HepG2 (cell line): ENCODE measurements around the gene SHOX. TPM values are rescaled to one million over a fixed set of nuclear protein-coding genes. Genes with fewer than 3 reads are reported as not detected.

Source experiments
- ATAC-seq: fragments of 200-7000 bp; cut with Tn5 transposase; 3 replicates; pipeline ENCODE4 v1.9.1; 2020; ENCODE audit warnings: mild to moderate bottlenecking, moderate library complexity
- BruUV-seq: library from RNA; stranded (reverse); fragments of 400-500 nt; replicated peaks from 2 replicates; lab custom pipeline; 2021; lab: Mats Ljungman, UMichigan
- CTCF ChIA-PET: fragments of 300-600 bp; formaldehyde crosslinking; extraction: SDS; loops from one replicate; lab custom pipeline; 2021; ENCODE audit warnings: low total read pairs, inconsistent platforms, low intra/inter-chr PET ratio; lab: Yijun Ruan, JAX
- POLR2A ChIA-PET: fragments of 350-600 bp; sonication (Branson Sonifier 250); formaldehyde crosslinking; loops from one replicate; lab custom pipeline; 2020; ENCODE audit warnings: antibody characterized with exemption, inconsistent platforms; lab: Yijun Ruan, JAX
- DNase-seq: peaks from one replicate; pipeline ENCODE4 v3.0.0-alpha.2; 2015; ENCODE audit warnings: low spot score
- FAIRE-seq: peaks from 3 replicates; lab custom pipeline; 2011; peaks lifted over from hg19 to GRCh38; lab: Jason Lieb, UNC
- H2AFZ ChIP-seq: one replicate; pipeline ENCODE4 v1.6.1; 2011; ENCODE audit warnings: low read length, inconsistent platforms
- H3K27ac ChIP-seq: fragments of 300-600 bp; 3 replicates; pipeline ENCODE4 v1.8.0; 2011; ENCODE audit warnings: mixed run types, mild to moderate bottlenecking, mixed read lengths, low read length, inconsistent platforms; ENCODE audit not compliant: insufficient read depth; ENCODE audit errors: extremely low read length
- H3K27me3 ChIP-seq, 2 experiments: fragments of 200-600 bp in 1 of 2; 2 replicates in 1 of 2; 3 replicates in 1 of 2; pipeline versions ENCODE4 v1.6.0 to v1.8.0; 2011; ENCODE audit warnings: low read length in 2 of 2, mild to moderate bottlenecking in 2 of 2, moderate library complexity in 2 of 2, inconsistent platforms in 1 of 2; ENCODE audit not compliant: insufficient read depth in 2 of 2, control insufficient read depth in 1 of 2
- H3K36me3 ChIP-seq, 2 experiments: fragments of 200-600 bp in 1 of 2; replicated peaks in 1 of 2; 2 replicates in 1 of 2; 3 replicates in 1 of 2; pipeline versions ENCODE4 v1.5.1 to v1.8.0; 2011; ENCODE audit warnings: low read length in 2 of 2, inconsistent platforms in 1 of 2; ENCODE audit not compliant: insufficient read depth in 2 of 2, control insufficient read depth in 1 of 2
- H3K4me1 ChIP-seq: 2 replicates; pipeline ENCODE4 v1.5.1; 2012; ENCODE audit warnings: low read length, inconsistent platforms; ENCODE audit not compliant: insufficient read depth
- H3K4me2 ChIP-seq: 2 replicates; pipeline ENCODE4 v1.6.0; 2011; ENCODE audit warnings: low read depth, low read length, inconsistent platforms
- H3K4me3 ChIP-seq, 3 experiments: fragments of 200-600 bp in 1 of 3; sonication (generic), shearing (Covaris generic) in 1 of 3; replicated peaks in 1 of 3; 2 replicates each; pipeline ENCODE4 v1.5.1; 2011 to 2016; ENCODE audit warnings: low read length in 3 of 3, inconsistent platforms in 2 of 3, low read depth in 2 of 3, mild to moderate bottlenecking in 2 of 3, control low read depth in 1 of 3, mixed read lengths in 1 of 3; ENCODE audit not compliant: insufficient read depth in 1 of 3
- H3K79me2 ChIP-seq: one replicate; pipeline ENCODE4 v1.6.1; 2011; ENCODE audit warnings: low read length, inconsistent platforms; ENCODE audit not compliant: insufficient read depth
- H3K9ac ChIP-seq: 2 replicates; pipeline ENCODE4 v1.6.0; 2011; ENCODE audit warnings: mild to moderate bottlenecking, low read depth, low read length, inconsistent platforms; ENCODE audit not compliant: insufficient read depth
- H3K9me3 ChIP-seq: 2 replicates; pipeline ENCODE4 v1.5.1; 2012; ENCODE audit warnings: mild to moderate bottlenecking, low read length
- H4K20me1 ChIP-seq: 2 replicates; pipeline ENCODE4 v1.6.0; 2011; ENCODE audit warnings: inconsistent platforms, mild to moderate bottlenecking, low read length, moderate library complexity; ENCODE audit not compliant: insufficient read depth
- HIVEP1 ChIP-seq: sonication (generic); formaldehyde crosslinking; IDR thresholded peaks from 2 replicates; pipeline ENCODE4 v1.4.0; 2020; ENCODE audit warnings: mild to moderate bottlenecking, missing genetic modification reagents
- KAT2B ChIP-seq: fragments of 150-350 bp; IDR thresholded peaks from 2 replicates; pipeline ENCODE4 v1.6.1; 2014; ENCODE audit warnings: low read depth, low read length, borderline replicate concordance
- MXD4 ChIP-seq: IDR thresholded peaks from 2 replicates; pipeline ENCODE4 v1.6.1; 2016; ENCODE audit warnings: mild to moderate bottlenecking, missing biosample characterization, missing genetic modification reagents
- MXI1 ChIP-seq: IDR thresholded peaks from 3 replicates; pipeline ENCODE4 v1.6.1; 2012; ENCODE audit warnings: low read depth, low read length, inconsistent platforms, borderline replicate concordance
- MYNN ChIP-seq: sonication (generic); formaldehyde crosslinking; IDR thresholded peaks from 2 replicates; pipeline ENCODE4 v1.4.0; 2020; ENCODE audit warnings: mild to moderate bottlenecking, low read depth, missing genetic modification reagents
- NCOR1 ChIP-seq: fragments of 200-600 bp; sonication (generic); IDR thresholded peaks from 2 replicates; pipeline ENCODE4 v1.7.0; 2017; ENCODE audit warnings: antibody characterized with exemption, low read length, borderline replicate concordance
- NR1H2 ChIP-seq: sonication (generic); formaldehyde crosslinking; IDR thresholded peaks from 2 replicates; pipeline ENCODE4 v1.8.1; 2022; ENCODE audit warnings: low read depth, missing genetic modification reagents, borderline replicate concordance
- POGZ ChIP-seq: sonication (generic); formaldehyde crosslinking; IDR thresholded peaks from 2 replicates; pipeline ENCODE4 v1.4.0; 2020; ENCODE audit warnings: mild to moderate bottlenecking, missing genetic modification reagents
- SRF ChIP-seq: IDR thresholded peaks from 2 replicates; pipeline ENCODE4 v1.6.1; 2011; ENCODE audit warnings: mild to moderate bottlenecking, low read depth, low read length, moderate library complexity
- STAG1 ChIP-seq: sonication (generic); formaldehyde crosslinking; IDR thresholded peaks from 2 replicates; pipeline ENCODE4 v1.4.0; 2020; ENCODE audit warnings: missing genetic modification reagents
- ZBTB20 ChIP-seq: sonication (generic); formaldehyde crosslinking; IDR thresholded peaks from 2 replicates; pipeline ENCODE4 v1.8.1; 2023; ENCODE audit warnings: missing genetic modification reagents, low read depth, mild to moderate bottlenecking, borderline replicate concordance
- ZNF33A ChIP-seq: sonication (generic); formaldehyde crosslinking; IDR thresholded peaks from 2 replicates; pipeline ENCODE4 v1.5.1; 2020; ENCODE audit warnings: missing genetic modification reagents, mild to moderate bottlenecking, moderate library complexity, borderline replicate concordance
- ZNF605 ChIP-seq: sonication (generic); formaldehyde crosslinking; IDR thresholded peaks from 2 replicates; pipeline ENCODE4 v1.8.0; 2022; ENCODE audit warnings: mild to moderate bottlenecking, missing genetic modification reagents
- ZNF619 ChIP-seq: sonication (generic); formaldehyde crosslinking; IDR thresholded peaks from 2 replicates; pipeline ENCODE4 v1.4.0; 2020; ENCODE audit warnings: mild to moderate bottlenecking, missing genetic modification reagents
- ZNF703 ChIP-seq: sonication (generic); formaldehyde crosslinking; IDR thresholded peaks from 2 replicates; pipeline ENCODE4 v1.5.1; 2020; ENCODE audit warnings: missing genetic modification reagents, mild to moderate bottlenecking, moderate library complexity, borderline replicate concordance
- ZNF737 ChIP-seq: sonication (generic); formaldehyde crosslinking; IDR thresholded peaks from 2 replicates; pipeline ENCODE4 v1.5.0; 2020; ENCODE audit warnings: missing genetic modification reagents, mild to moderate bottlenecking, borderline replicate concordance
- ZNF780A ChIP-seq: sonication (generic); formaldehyde crosslinking; IDR thresholded peaks from 2 replicates; pipeline ENCODE4 v1.8.0; 2022; ENCODE audit warnings: mild to moderate bottlenecking, missing genetic modification reagents, moderate library complexity
- ZNF883 ChIP-seq: sonication (generic); formaldehyde crosslinking; IDR thresholded peaks from 2 replicates; pipeline ENCODE4 v1.5.1; 2020; ENCODE audit warnings: mild to moderate bottlenecking, missing genetic modification reagents; ENCODE audit errors: not compliant biosample characterization
- WGBS: methylation state at CpG from one replicate; pipeline ENCODE4 v1.1.6; 2017; ENCODE audit warnings: low lambda C conversion rate; 5-methylcytosine and 5-hydroxymethylcytosine counted together
- in situ Hi-C: cut with HindIII; loops from 2 replicates; pipeline ENCODE4 v1.10.0; 2017; ENCODE audit warnings: low pct_unique_long_range_greater_than_20kb; ENCODE audit not compliant: extremely low pct_ligation_motif_present
- intact Hi-C: fragments of 100-400 bp; cut with micrococcal nuclease; formaldehyde crosslinking; loops from one replicate; pipeline ENCODE4 v1.10.0; 2022; ENCODE audit not compliant: unreplicated experiment
- polyA plus RNA-seq, 8 experiments: library from polyadenylated mRNA; depleted of rRNA in 3 of 8; stranded (reverse) in 7 of 8; unstranded in 1 of 8; fragments of >200 nt; fragmentation: Illumina TruSeq in 4 of 8; extraction: Trizol in 4 of 8; gene quantifications; 2 replicates each; pipeline versions ENCODE4 v1.2.1 to v1.2.3, GENCODE V29; 2011 to 2016; ENCODE audit warnings: low read depth in 4 of 8, missing spikeins in 1 of 8, mixed read lengths in 1 of 8; ENCODE audit not compliant: insufficient read depth in 1 of 8
- total RNA-seq, 5 experiments: library from RNA; depleted of rRNA; stranded (reverse); fragments of >200 nt; fragmentation: Illumina TruSeq; extraction: Trizol; gene quantifications; 2 replicates each; pipeline ENCODE4 v1.2.3, GENCODE V29; 2016; ENCODE audit warnings: low read depth in 1 of 5
- TF ChIP-seq, protein P1 (sequence below): sonication (generic); formaldehyde crosslinking; IDR thresholded peaks from 2 replicates; pipeline ENCODE4 v1.4.0; 2020; ENCODE audit warnings: missing genetic modification reagents
- TF ChIP-seq, protein P2 (sequence below): sonication (generic); IDR thresholded peaks from 2 replicates; pipeline ENCODE4 v1.6.1; 2016; ENCODE audit warnings: low read depth, borderline replicate concordance

The SHOX gene
- total and polyA plus RNA-seq, 2 of the 13 experiments (the other 11 are each of a cell fraction or from before 2014, with no cell fraction given): not detected

GRCh38 chrX:649166-649565 lies 18.6 kb downstream of the SHOX start (continued):
- TF ChIP-seq ZNF737 (CRISPR knock-in tag) (no peak), KAT2B (no peak), MXI1 (no peak)
- TF ChIP-seq, protein P1, sequence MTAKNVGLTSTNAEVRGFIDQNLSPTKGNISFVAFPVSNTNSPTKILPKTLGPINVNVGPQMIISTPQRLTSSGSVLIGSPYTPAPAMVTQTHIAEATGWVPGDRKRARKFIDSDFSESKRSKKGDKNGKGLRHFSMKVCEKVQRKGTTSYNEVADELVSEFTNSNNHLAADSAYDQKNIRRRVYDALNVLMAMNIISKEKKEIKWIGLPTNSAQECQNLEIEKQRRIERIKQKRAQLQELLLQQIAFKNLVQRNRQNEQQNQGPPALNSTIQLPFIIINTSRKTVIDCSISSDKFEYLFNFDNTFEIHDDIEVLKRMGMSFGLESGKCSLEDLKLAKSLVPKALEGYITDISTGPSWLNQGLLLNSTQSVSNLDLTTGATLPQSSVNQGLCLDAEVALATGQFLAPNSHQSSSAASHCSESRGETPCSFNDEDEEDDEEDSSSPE (CRISPR knock-in tag): no peak

DNA sequence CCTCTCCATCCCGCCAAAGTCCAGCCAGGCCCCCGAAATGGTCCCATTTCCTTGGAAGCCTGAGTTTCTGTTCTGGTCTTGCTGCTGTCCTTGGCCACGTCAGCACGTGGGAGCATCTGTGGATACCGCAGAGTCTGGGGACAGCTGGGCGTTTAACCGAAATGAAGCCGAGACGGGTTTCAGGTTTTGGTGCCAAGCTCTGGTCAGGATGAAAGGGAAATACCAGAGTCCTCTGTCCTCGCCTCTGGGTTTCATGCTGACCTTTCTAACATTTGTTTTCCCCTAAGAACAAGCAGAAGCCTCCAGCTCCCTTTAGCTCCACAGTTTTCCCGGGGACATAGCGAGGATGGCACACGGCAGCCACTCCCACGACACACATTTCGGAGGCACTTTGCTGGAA lies 19.7 kb downstream of the SHOX start:
- no peak overlapping the region for H3K9ac ChIP-seq
- H3K9me3 ChIP-seq: no peaks in the 10 kb centered on the region
- H3K27me3 ChIP-seq: peaks cover 6 to 29% of the 10 kb centered on the region in 2 experiments; a peak in 4 of 5 replicates
- intact Hi-C loops (no loop called here), in situ Hi-C loops (no loop called here)
- H3K4me3 ChIP-seq: no peak overlapping the region
- no peak overlapping the region for H3K4me2 ChIP-seq
- TF ChIP-seq MYNN (CRISPR knock-in tag): no peak
- TF ChIP-seq ZNF703 (CRISPR knock-in tag): no peak
- TF ChIP-seq ZNF33A: no peak
- no peak for TF ChIP-seq SRF
- no peak for TF ChIP-seq HIVEP1 (CRISPR knock-in tag)
- TF ChIP-seq STAG1 (CRISPR knock-in tag): no peak
- no peak for TF ChIP-seq NCOR1
- no peak for TF ChIP-seq ZNF619 (CRISPR knock-in tag)
- no peak for TF ChIP-seq NR1H2
- TF ChIP-seq ZBTB20 (CRISPR knock-in tag): no peak
- TF ChIP-seq, protein P2, sequence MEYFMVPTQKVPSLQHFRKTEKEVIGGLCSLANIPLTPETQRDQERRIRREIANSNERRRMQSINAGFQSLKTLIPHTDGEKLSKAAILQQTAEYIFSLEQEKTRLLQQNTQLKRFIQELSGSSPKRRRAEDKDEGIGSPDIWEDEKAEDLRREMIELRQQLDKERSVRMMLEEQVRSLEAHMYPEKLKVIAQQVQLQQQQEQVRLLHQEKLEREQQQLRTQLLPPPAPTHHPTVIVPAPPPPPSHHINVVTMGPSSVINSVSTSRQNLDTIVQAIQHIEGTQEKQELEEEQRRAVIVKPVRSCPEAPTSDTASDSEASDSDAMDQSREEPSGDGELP: no peak
- no peak for TF ChIP-seq MXD4 (CRISPR knock-in tag)
- TF ChIP-seq ZNF883 (CRISPR knock-in tag): no peak
- TF ChIP-seq ZNF605: no peak
- no peak for TF ChIP-seq ZNF780A (CRISPR knock-in tag)
- TF ChIP-seq POGZ: no peak
- H3K79me2 ChIP-seq: no peaks in the 10 kb centered on the region
- POLR2A ChIA-PET: no interaction called here
- no peak overlapping the region for H2AFZ ChIP-seq
- no peak for ATAC-seq
- no TSS peak for BruUV-seq
- no peaks in the 10 kb centered on the region for H3K4me1 ChIP-seq
- no peaks in the 10 kb centered on the region for H4K20me1 ChIP-seq
- FAIRE-seq: no peak
- H3K27ac ChIP-seq: no peak overlapping the region
- no peaks in the 10 kb centered on the region for H3K36me3 ChIP-seq
- 56% methylated on average over 15 of the region's 15 CpGs for WGBS
- DNase-seq: no peak
- CTCF ChIA-PET: no interaction called here
